Measurements from ENCODE around the gene IFT27. TPM values are rescaled to one million over a fixed set of nuclear protein-coding genes. Genes with fewer than 3 reads are reported as not detected.

The IFT27 gene
- total RNA-seq, 1 experiment from 2014 or later: 23.2 TPM

DNA sequence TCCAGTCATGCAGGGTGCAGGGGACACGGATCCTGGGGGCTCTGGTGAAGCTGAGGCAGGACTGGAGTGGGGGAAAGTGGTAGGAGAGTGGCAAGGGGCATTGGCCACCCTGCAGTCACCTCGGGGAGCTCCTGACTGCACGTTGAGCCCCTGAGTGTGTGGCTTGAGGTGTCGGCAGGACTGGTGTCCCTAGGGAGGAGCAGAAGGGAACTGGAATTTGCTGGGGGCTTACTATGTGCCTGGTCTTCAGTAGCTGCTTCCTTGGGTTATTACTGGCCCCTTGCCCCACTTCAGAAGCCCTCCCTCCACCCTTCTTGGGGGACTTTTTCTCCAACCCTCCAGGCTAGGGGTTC, 31.5 kb downstream of the IFT27 start (continued):
- no peak for TF ChIP-seq ATF3 (IDR thresholded peaks at IDR 0.05)
- no peak for TF ChIP-seq RAD21 (IDR thresholded peaks at IDR 0.05; ENCODE audit: low read depth)
- no peak for TF ChIP-seq EZH2 (IDR thresholded peaks at IDR 0.05)
- TF ChIP-seq SIN3A (IDR thresholded peaks at IDR 0.05; ENCODE audit: low read depth): no peak
- TF ChIP-seq JUND (IDR thresholded peaks at IDR 0.05): no peak

- H3K4me1 ChIP-seq (ENCODE audit: control insufficient read depth in 1 of 2, insufficient read depth in 2 of 2, low read length in 2 of 2): no peaks in the 10 kb centered on the region
- H3K4me2 ChIP-seq (ENCODE audit: low read length): no peak overlapping the region
- H3K4me3 ChIP-seq (replicated peaks in 1 of 2; ENCODE audit: low read depth in 1 of 2, low read length in 2 of 2): no peak overlapping the region
- POLR2A ChIA-PET: no interaction called here
- no peak overlapping the region for H3K27ac ChIP-seq (ENCODE audit: low read depth, low read length)
- DNase-seq (ENCODE audit: low read depth, low spot score) (no peak), ATAC-seq (no peak)
- no peaks in the 10 kb centered on the region for H3K9me2 ChIP-seq (ENCODE audit: insufficient read depth)
- no peaks in the 10 kb centered on the region for H3K36me3 ChIP-seq (ENCODE audit: control insufficient read depth in 1 of 2, insufficient read depth in 2 of 2, low read length in 2 of 2)
- H4K20me1 ChIP-seq (ENCODE audit: insufficient read depth): no peaks in the 10 kb centered on the region
- H2AFZ ChIP-seq (ENCODE audit: low read depth, low read length, poor library complexity, severe bottlenecking): no peak overlapping the region
- no TSS peak for BruUV-seq (replicated peaks)
- CTCF ChIA-PET: no interaction called here
- RAD21 ChIA-PET (ENCODE audit: low non-redundant PET in 1 of 2, low total read pairs in 2 of 2, uncharacterized antibody in 2 of 2, unreplicated experiment in 2 of 2): no interaction called here
- no peaks in the 10 kb centered on the region for H3K27me3 ChIP-seq (ENCODE audit: insufficient read depth, low read length)
- H3K9me3 ChIP-seq (ENCODE audit: control insufficient read depth in 1 of 2, insufficient read depth in 1 of 2, low read depth in 1 of 2, low read length in 2 of 2): peaks cover 0 to 5% of the 10 kb centered on the region in 2 experiments; a peak in 1 of 4 replicates
- H3K9ac ChIP-seq (ENCODE audit: low read length): no peak overlapping the region
- no peaks in the 10 kb centered on the region for H3K79me2 ChIP-seq (ENCODE audit: insufficient read depth, low read length)
- intact Hi-C loops (cut with micrococcal nuclease): no loop called here
- TF ChIP-seq RAD21 (IDR thresholded peaks at IDR 0.05; ENCODE audit: low read depth): no peak
- TF ChIP-seq ZNF274 (IDR thresholded peaks at IDR 0.05; ENCODE audit: low read depth, low read length): no peak
- TF ChIP-seq CEBPB (IDR thresholded peaks at IDR 0.05; ENCODE audit: low read depth): no peak
- TF ChIP-seq TCF7L2 (IDR thresholded peaks at IDR 0.05; ENCODE audit: borderline replicate concordance, extremely low read depth, insufficient read depth, insufficient read length): no peak
- TF ChIP-seq, protein P1, sequence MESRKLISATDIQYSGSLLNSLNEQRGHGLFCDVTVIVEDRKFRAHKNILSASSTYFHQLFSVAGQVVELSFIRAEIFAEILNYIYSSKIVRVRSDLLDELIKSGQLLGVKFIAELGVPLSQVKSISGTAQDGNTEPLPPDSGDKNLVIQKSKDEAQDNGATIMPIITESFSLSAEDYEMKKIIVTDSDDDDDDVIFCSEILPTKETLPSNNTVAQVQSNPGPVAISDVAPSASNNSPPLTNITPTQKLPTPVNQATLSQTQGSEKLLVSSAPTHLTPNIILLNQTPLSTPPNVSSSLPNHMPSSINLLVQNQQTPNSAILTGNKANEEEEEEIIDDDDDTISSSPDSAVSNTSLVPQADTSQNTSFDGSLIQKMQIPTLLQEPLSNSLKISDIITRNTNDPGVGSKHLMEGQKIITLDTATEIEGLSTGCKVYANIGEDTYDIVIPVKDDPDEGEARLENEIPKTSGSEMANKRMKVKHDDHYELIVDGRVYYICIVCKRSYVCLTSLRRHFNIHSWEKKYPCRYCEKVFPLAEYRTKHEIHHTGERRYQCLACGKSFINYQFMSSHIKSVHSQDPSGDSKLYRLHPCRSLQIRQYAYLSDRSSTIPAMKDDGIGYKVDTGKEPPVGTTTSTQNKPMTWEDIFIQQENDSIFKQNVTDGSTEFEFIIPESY (IDR thresholded peaks at IDR 0.05; ENCODE audit: extremely low read depth, insufficient replicate concordance, low read length): no peak
- no peak for TF ChIP-seq ZFX (IDR thresholded peaks at IDR 0.05)
- TF ChIP-seq EGR1 (IDR thresholded peaks at IDR 0.05; ENCODE audit: low read depth): no peak
- TF ChIP-seq EZH2 (IDR thresholded peaks at IDR 0.05): no peak
- TF ChIP-seq POLR2AphosphoS5 (IDR thresholded peaks at IDR 0.05; ENCODE audit: low read depth, low read length): no peak
- TF ChIP-seq, protein P2, sequence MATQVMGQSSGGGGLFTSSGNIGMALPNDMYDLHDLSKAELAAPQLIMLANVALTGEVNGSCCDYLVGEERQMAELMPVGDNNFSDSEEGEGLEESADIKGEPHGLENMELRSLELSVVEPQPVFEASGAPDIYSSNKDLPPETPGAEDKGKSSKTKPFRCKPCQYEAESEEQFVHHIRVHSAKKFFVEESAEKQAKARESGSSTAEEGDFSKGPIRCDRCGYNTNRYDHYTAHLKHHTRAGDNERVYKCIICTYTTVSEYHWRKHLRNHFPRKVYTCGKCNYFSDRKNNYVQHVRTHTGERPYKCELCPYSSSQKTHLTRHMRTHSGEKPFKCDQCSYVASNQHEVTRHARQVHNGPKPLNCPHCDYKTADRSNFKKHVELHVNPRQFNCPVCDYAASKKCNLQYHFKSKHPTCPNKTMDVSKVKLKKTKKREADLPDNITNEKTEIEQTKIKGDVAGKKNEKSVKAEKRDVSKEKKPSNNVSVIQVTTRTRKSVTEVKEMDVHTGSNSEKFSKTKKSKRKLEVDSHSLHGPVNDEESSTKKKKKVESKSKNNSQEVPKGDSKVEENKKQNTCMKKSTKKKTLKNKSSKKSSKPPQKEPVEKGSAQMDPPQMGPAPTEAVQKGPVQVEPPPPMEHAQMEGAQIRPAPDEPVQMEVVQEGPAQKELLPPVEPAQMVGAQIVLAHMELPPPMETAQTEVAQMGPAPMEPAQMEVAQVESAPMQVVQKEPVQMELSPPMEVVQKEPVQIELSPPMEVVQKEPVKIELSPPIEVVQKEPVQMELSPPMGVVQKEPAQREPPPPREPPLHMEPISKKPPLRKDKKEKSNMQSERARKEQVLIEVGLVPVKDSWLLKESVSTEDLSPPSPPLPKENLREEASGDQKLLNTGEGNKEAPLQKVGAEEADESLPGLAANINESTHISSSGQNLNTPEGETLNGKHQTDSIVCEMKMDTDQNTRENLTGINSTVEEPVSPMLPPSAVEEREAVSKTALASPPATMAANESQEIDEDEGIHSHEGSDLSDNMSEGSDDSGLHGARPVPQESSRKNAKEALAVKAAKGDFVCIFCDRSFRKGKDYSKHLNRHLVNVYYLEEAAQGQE (IDR thresholded peaks at IDR 0.05; ENCODE audit: low read depth): no peak
- TF ChIP-seq POLR2A (IDR thresholded peaks at IDR 0.05; ENCODE audit: borderline replicate concordance, extremely low read depth, insufficient read depth, insufficient read length): no peak
- no peak for TF ChIP-seq SRF (IDR thresholded peaks at IDR 0.05; ENCODE audit: low read depth)
- no peak for TF ChIP-seq CTCF (IDR thresholded peaks at IDR 0.05 in 2 of 3, conservative IDR thresholded peaks at IDR 0.05 in 1 of 3; ENCODE audit: borderline replicate concordance in 1 of 3, insufficient read depth in 1 of 3, low read depth in 2 of 3, low read length in 2 of 3)
- no peak for TF ChIP-seq ATF3 (IDR thresholded peaks at IDR 0.05)
Measured at GRCh38 chr22:36743591-36744412, 32.1 kb downstream of the IFT27 start.

Data from HCT116 (cell line).